Epithelial cell of esophagus (primary cell): ENCODE results near the gene ANKRD10.
A peak's percentile ranks its signal among the peaks of the same experiment; 100 is the strongest.

Experiments
- DNase-seq: peaks from one replicate; pipeline ENCODE4 v3.0.0; 2010; ENCODE audit warnings: low read depth
- H3K4me3 ChIP-seq: 2 replicates; pipeline ENCODE4 v1.5.1; 2011; ENCODE audit warnings: mild to moderate bottlenecking, low read length, control low read depth
- TF ChIP-seq, protein P1 (sequence below): IDR thresholded peaks from 2 replicates; pipeline ENCODE4 v1.5.1; 2011; ENCODE audit warnings: low read depth, mild to moderate bottlenecking, low read length, control low read depth, inconsistent platforms; ENCODE audit not compliant: insufficient read depth; ENCODE audit errors: missing control alignments

ANKRD10 gene

DNA sequence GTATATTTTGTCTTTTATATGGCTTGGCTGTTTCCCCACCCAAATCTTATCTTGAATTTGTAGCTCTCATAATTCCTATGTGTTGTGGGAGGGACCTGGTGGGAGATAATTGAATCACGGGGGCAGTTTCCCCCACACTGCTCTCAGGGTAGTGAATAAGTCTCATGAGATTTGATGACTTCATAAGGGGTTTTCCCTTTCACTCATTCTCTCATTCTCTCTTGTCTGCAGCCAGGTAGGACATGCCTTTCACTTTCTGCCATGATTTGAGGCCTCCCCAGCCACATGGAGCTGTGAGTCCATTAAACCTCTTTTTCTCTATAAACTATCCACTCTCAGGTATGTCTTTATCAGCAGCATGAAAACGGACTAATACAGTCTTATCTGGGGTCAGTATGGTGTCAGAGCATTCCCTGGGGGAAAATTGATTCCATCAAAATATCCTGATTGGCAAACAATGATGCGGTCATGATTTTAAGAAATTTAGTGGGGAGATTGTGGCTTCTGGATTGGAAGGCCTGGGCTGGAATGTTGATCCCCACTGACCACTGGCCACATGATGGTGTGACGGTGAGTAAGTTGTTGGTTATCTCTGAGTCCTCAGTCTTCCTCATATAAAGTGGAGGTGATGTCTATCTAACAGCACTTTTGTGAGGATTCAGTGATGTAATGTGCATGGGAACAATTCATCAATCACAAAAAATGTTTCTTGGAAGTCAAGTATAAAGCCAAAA lies 27.5 kb upstream of the ANKRD10 start:
- TF ChIP-seq, protein P1, sequence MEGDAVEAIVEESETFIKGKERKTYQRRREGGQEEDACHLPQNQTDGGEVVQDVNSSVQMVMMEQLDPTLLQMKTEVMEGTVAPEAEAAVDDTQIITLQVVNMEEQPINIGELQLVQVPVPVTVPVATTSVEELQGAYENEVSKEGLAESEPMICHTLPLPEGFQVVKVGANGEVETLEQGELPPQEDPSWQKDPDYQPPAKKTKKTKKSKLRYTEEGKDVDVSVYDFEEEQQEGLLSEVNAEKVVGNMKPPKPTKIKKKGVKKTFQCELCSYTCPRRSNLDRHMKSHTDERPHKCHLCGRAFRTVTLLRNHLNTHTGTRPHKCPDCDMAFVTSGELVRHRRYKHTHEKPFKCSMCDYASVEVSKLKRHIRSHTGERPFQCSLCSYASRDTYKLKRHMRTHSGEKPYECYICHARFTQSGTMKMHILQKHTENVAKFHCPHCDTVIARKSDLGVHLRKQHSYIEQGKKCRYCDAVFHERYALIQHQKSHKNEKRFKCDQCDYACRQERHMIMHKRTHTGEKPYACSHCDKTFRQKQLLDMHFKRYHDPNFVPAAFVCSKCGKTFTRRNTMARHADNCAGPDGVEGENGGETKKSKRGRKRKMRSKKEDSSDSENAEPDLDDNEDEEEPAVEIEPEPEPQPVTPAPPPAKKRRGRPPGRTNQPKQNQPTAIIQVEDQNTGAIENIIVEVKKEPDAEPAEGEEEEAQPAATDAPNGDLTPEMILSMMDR, result no peak
- no peak overlapping the region for H3K4me3 ChIP-seq
- DNase-seq, result peak; percentile 54

DNA sequence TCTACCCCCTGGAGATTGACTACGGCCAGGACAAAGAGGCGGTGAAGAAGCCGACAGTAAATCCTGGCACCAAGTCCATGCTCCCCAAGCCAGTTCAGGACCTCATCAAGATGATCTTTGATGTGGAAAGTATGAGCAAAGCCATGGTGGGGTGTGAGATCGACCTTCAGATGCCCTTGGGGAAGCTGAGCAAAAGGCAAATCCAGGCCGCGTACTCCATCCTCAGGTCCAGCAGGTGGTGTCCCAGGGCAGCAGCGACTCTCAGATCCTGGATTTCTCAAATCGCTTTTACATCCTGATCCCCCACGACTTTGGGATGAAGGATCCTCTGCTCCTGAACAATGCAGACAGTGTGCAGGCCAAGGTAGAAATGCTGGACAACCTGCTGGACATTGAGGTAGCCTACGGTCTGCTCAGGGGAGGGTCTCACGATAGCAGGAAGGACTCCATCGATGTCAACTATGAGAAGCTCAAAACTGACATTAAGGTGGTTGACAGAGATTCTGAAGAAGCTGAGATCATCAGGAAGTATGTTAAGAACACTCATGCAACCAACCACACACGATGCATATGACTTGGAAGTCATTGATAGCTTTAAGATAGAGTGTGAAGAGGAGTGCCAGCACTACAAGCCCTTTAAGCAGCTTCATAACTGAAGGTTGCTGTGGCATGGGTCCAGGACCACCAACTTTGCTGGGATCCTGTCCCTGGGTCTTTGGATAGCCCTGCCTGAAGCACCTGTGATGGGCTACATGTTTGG lies 24.0 kb upstream of the ANKRD10 start:
- no peak for DNase-seq
- no peak overlapping the region for H3K4me3 ChIP-seq
- TF ChIP-seq, protein P1, result no peak

DNA sequence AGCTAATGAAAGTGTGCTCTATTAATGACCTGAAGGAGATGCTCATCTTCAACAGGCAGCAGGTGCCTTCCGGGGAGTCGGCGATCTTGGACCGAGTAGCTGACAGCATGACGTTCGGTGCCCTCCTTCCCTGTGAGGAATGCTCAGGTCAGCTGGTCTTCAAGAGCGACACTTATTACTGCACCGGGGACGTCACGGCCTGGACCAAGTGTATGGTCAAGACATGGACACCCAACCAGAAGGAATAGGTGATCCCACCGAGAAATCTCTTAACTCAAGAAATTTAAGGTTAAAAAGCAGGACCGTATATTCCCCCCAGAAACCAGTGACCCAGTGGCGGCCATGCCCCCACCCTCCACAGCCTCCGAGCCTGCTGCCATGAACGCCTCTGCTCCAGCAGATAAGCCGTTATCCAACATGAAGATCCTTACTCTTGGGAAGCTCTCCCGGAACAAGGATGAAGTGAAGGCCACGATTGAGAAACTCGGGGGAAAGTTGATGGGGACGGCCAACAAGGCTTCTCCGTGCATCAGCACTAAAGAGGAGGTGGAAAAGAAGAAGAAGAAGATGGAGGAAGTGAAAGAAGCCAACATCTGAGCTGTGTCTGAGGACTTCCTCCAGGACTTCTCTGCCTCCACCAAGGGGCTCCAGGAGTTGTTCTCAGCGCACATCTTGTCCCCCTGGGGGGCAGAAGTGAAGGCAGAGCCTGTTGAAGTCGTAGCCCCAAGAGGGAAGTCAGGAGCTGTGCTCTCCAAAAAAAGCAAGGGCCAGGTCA lies 22.8 kb upstream of the ANKRD10 start:
- TF ChIP-seq, protein P1, result no peak
- no peak for DNase-seq
- no peak overlapping the region for H3K4me3 ChIP-seq

DNA sequence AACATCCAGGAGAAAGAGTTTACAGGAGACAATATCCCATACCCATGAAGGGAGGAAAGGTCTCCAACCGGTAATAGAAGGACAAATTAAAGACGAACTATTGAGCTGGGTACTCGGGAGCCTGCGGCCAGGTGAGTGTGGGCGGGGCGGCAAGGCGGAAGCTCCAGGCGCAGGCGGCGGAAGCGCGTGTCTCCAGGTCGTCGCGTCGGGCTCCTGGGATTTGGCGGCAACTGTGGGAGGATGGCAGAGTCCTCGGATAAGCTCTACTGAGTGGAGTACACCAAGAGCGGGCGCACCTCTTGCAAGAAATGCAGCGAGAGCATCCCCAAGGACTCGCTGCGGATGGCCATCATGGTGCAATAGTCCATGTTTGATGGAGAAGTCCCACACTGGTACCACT lies 21.6 kb upstream of the ANKRD10 start:
- TF ChIP-seq, protein P1, result no peak
- DNase-seq, result no peak
- no peak overlapping the region for H3K4me3 ChIP-seq

DNA sequence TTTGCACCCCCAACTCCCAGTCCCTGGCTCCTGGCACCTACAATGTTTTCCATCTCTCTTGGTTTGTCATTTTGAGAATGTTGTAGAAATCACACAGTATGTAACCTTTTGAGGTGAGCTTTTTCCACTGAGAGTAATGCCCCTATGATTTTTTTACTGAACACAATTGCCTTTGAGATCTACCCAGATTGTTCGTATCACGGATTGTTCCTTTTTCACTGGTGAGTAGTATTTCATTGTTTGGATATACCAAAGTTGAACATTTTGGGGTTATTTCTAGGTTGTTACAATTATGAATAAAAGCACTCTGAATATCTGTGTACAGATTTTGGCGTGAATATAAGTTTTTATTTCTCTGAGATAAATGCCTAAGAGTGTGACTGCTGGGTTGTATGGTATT lies 17.7 kb upstream of the ANKRD10 start:
- no peak overlapping the region for H3K4me3 ChIP-seq
- TF ChIP-seq, protein P1, result no peak
- DNase-seq, result no peak

DNA sequence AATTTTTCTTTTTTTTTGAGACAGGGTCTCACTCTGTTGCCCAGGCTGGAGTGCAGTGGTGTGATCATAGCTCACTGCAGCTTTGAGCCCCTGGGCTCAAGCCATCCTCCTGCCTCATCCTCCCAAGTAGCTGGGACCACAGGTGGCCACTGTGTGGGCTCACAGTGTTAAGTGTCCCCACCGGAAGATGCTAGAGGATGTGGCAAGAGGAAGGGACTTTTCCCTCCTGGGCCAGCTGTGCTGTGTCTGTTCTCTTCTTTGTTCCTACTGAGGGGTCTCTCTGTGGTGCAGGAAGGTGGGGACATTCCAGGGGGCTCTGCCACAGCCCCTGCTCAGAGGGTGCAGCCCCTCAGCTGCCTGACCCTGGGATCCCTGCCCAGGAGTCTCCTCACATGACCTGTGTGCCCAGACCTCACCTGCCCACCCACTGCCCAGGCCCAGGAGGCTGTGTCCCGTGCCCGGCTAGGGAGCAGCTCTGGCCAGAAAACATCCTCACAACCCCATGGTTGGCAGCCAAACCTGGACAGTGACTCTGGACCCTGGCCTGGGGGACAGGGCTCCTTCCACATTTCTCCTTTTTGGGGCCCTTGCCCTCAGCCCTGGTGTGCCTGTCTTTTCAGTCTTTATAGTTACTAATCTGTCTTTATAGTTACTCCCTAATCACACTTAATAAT lies 14.4 kb upstream of the ANKRD10 start:
- DNase-seq, result no peak
- H3K4me3 ChIP-seq, result no peak overlapping the region
- TF ChIP-seq, protein P1, result no peak
